Liver (tissue), 3 donors: Measurements from ENCODE around the gene ZMPSTE24.

Experiments
- CTCF ChIP-seq: fragments of 150-350 bp; IDR thresholded peaks from 2 replicates; pipeline ENCODE4 v1.5.1; 2017; ENCODE audit warnings: improper control_type of control experiment, low read depth, low read length; ENCODE audit not compliant: missing input control
- FOXA1 ChIP-seq: IDR thresholded peaks from 2 replicates; pipeline ENCODE4 v1.6.1; 2016; ENCODE audit warnings: antibody characterized with exemption
- GABPA ChIP-seq, 2 donors: IDR thresholded peaks in 1 of 2; conservative IDR thresholded peaks in 1 of 2; 2 replicates each; pipeline ENCODE4 v1.6.1; 2016; ENCODE audit warnings: antibody characterized with exemption in 2 of 2, mild to moderate bottlenecking in 1 of 2, moderate library complexity in 1 of 2
- HNF4A ChIP-seq, 2 donors: conservative IDR thresholded peaks; 2 replicates each; pipeline ENCODE4 v1.6.1; 2016; ENCODE audit warnings: antibody characterized with exemption in 2 of 2, mild to moderate bottlenecking in 2 of 2
- JUND ChIP-seq, 2 donors: IDR thresholded peaks; 2 replicates each; pipeline ENCODE4 v1.6.1; 2016; ENCODE audit warnings: antibody characterized with exemption in 2 of 2
- MAX ChIP-seq: IDR thresholded peaks from 2 replicates; pipeline ENCODE4 v1.6.1; 2016; ENCODE audit warnings: antibody characterized with exemption
- NR2F2 ChIP-seq: IDR thresholded peaks from 2 replicates; pipeline ENCODE4 v1.6.1; 2016; ENCODE audit warnings: antibody characterized with exemption
- REST ChIP-seq: IDR thresholded peaks from 2 replicates; pipeline ENCODE4 v1.6.1; 2016; ENCODE audit warnings: antibody characterized with exemption, mild to moderate bottlenecking
- SP1 ChIP-seq: IDR thresholded peaks from 2 replicates; pipeline ENCODE4 v1.6.1; 2018; ENCODE audit warnings: antibody characterized with exemption, mild to moderate bottlenecking
- YY1 ChIP-seq: IDR thresholded peaks from 2 replicates; pipeline ENCODE4 v1.6.1; 2016; ENCODE audit warnings: antibody characterized with exemption, mild to moderate bottlenecking
- donor health status: healthy.
- donor health status: healthy.

GRCh38 chr1:40305871-40306270, 47.8 kb downstream of the ZMPSTE24 start:
- no peak for TF ChIP-seq CTCF
- no peak for TF ChIP-seq FOXA1
- no peak for TF ChIP-seq JUND (IDR thresholded peaks at IDR 0.05)
- TF ChIP-seq HNF4A (conservative IDR thresholded peaks at IDR 0.05), result no peak
- no peak for TF ChIP-seq MAX
- TF ChIP-seq YY1, result no peak
- TF ChIP-seq REST, result no peak
- TF ChIP-seq GABPA (IDR thresholded peaks at IDR 0.05 in 1 of 2, conservative IDR thresholded peaks at IDR 0.05 in 1 of 2), result no peak
- TF ChIP-seq SP1, result no peak
- no peak for TF ChIP-seq NR2F2
